IMR-90 (cell line): ENCODE results near the gene PLEKHG5. TPM values are rescaled to one million over a fixed set of nuclear protein-coding genes. Genes with fewer than 3 reads are reported as not detected.

Experiments used
- ATAC-seq: fragments of 200-7000 bp; cut with Tn5 transposase; 2 replicates; pipeline ENCODE4 v1.9.1; 2020; ENCODE audit warnings: low read depth, mild to moderate bottlenecking, moderate library complexity
- BruUV-seq: library from RNA; stranded (reverse); fragments of 400-500 nt; replicated peaks from 2 replicates; lab custom pipeline; 2021; lab: Mats Ljungman, UMichigan
- CTCF ChIA-PET: fragments of 300-600 bp; formaldehyde crosslinking; extraction: SDS; loops from one replicate; lab custom pipeline; 2021; ENCODE audit warnings: antibody characterized with exemption; lab: Yijun Ruan, JAX
- POLR2A ChIA-PET: fragments of 300-600 bp; sonication (Branson Sonifier 250); formaldehyde crosslinking; loops from one replicate; lab custom pipeline; 2022; ENCODE audit warnings: antibody characterized with exemption; ENCODE audit not compliant: unreplicated experiment; lab: Charles Lee
- DNase-seq: peaks from one replicate; pipeline ENCODE4 v3.0.0; 2013
- H2AFZ ChIP-seq: replicated peaks from 2 replicates; pipeline ENCODE3; 2013; ENCODE audit warnings: low read length, mild to moderate bottlenecking; ENCODE audit not compliant: poor library complexity
- H2AK5ac ChIP-seq: 2 replicates; pipeline ENCODE4 v1.6.1; 2013; ENCODE audit warnings: low read depth, low read length, inconsistent platforms
- H2AK9ac ChIP-seq: replicated peaks from 2 replicates; pipeline ENCODE3; 2013; ENCODE audit warnings: mild to moderate bottlenecking, low read depth, low read length, moderate library complexity; ENCODE audit not compliant: poor library complexity
- H2BK120ac ChIP-seq: 2 replicates; pipeline ENCODE4 v1.6.1; 2013; ENCODE audit warnings: low read depth, low read length, inconsistent platforms
- H2BK15ac ChIP-seq: 3 replicates; pipeline ENCODE4 v1.6.1; 2013; ENCODE audit warnings: low read depth, low read length, inconsistent platforms
- H2BK20ac ChIP-seq: 2 replicates; pipeline ENCODE4 v1.6.1; 2013; ENCODE audit warnings: low read depth, mild to moderate bottlenecking, inconsistent platforms, low read length, moderate library complexity
- H2BK5ac ChIP-seq: 2 replicates; pipeline ENCODE4 v1.6.1; 2013; ENCODE audit warnings: mild to moderate bottlenecking, low read depth, low read length, inconsistent platforms; ENCODE audit not compliant: poor library complexity, severe bottlenecking
- H3K14ac ChIP-seq: replicated peaks from 2 replicates; pipeline ENCODE4 v1.6.1; 2013; ENCODE audit warnings: low read depth, low read length, inconsistent platforms
- H3K18ac ChIP-seq: 2 replicates; pipeline ENCODE4 v1.6.1; 2013; ENCODE audit warnings: low read depth, low read length, control low read depth
- H3K23ac ChIP-seq: 2 replicates; pipeline ENCODE4 v1.6.1; 2013; ENCODE audit warnings: low read depth, low read length, inconsistent platforms
- H3K27ac ChIP-seq: 2 replicates; pipeline ENCODE4 v1.5.1; 2013; ENCODE audit warnings: mild to moderate bottlenecking, control low read depth, low read length; ENCODE audit not compliant: insufficient read depth
- H3K27me3 ChIP-seq: 2 replicates; pipeline ENCODE4 v1.6.1; 2013; ENCODE audit warnings: low read length; ENCODE audit not compliant: control insufficient read depth, insufficient read depth
- H3K36me3 ChIP-seq: 2 replicates; pipeline ENCODE4 v1.6.1; 2013; ENCODE audit warnings: low read length, mixed read lengths; ENCODE audit not compliant: control insufficient read depth, insufficient read depth
- H3K4ac ChIP-seq: 2 replicates; pipeline ENCODE4 v1.6.1; 2013; ENCODE audit warnings: low read depth, low read length, inconsistent platforms
- H3K4me1 ChIP-seq: 2 replicates; pipeline ENCODE4 v1.6.1; 2013; ENCODE audit warnings: low read length, mixed read lengths; ENCODE audit not compliant: control insufficient read depth, insufficient read depth
- H3K4me2 ChIP-seq: 2 replicates; pipeline ENCODE4 v1.6.1; 2013; ENCODE audit warnings: low read depth, mild to moderate bottlenecking, control low read depth, low read length, moderate library complexity
- H3K4me3 ChIP-seq: 2 replicates; pipeline ENCODE4 v1.5.1; 2013; ENCODE audit warnings: low read depth, mild to moderate bottlenecking, control low read depth, low read length, moderate library complexity; ENCODE audit not compliant: insufficient read depth
- H3K56ac ChIP-seq: 2 replicates; pipeline ENCODE4 v1.6.1; 2013; ENCODE audit warnings: low read length, inconsistent platforms; ENCODE audit not compliant: insufficient read depth; ENCODE audit errors: extremely low read depth
- H3K79me1 ChIP-seq, 2 experiments: 2 replicates each; pipeline ENCODE4 v1.6.1; 2013; ENCODE audit warnings: low read length in 2 of 2, inconsistent platforms in 1 of 2, low read depth in 1 of 2
- H3K9ac ChIP-seq: 2 replicates; pipeline ENCODE4 v1.6.1; 2013; ENCODE audit warnings: low read depth, low read length, control low read depth
- H3K9me1 ChIP-seq: 2 replicates; pipeline ENCODE4 v1.6.1; 2013; ENCODE audit warnings: low read length, inconsistent platforms; ENCODE audit not compliant: insufficient read depth
- H3K9me3 ChIP-seq: 2 replicates; pipeline ENCODE4 v1.6.1; 2013; ENCODE audit warnings: low read length; ENCODE audit not compliant: control insufficient read depth, insufficient read depth
- H4K20me1 ChIP-seq: 2 replicates; pipeline ENCODE4 v1.6.1; 2013; ENCODE audit warnings: low read length, inconsistent platforms; ENCODE audit not compliant: insufficient read depth
- H4K5ac ChIP-seq: 2 replicates; pipeline ENCODE4 v1.6.1; 2013; ENCODE audit warnings: mild to moderate bottlenecking, low read depth, low read length, control low read depth
- H4K8ac ChIP-seq, 2 experiments: 2 replicates each; pipeline ENCODE4 v1.6.1; 2013; ENCODE audit warnings: low read depth in 2 of 2, low read length in 2 of 2, control low read depth in 1 of 2, inconsistent platforms in 1 of 2
- H4K91ac ChIP-seq: 2 replicates; pipeline ENCODE4 v1.6.1; 2013; ENCODE audit warnings: low read depth, low read length, inconsistent platforms; ENCODE audit not compliant: insufficient read depth
- BHLHE40 ChIP-seq: fragments of 150-350 bp; IDR thresholded peaks from 2 replicates; pipeline ENCODE4 v1.6.1; 2016; ENCODE audit warnings: mild to moderate bottlenecking, low read depth, low read length
- CHD1 ChIP-seq: IDR thresholded peaks from 2 replicates; pipeline ENCODE4 v1.6.1; 2012; ENCODE audit warnings: low read depth, low read length, improper control_type of control experiment
- CTCF ChIP-seq: conservative IDR thresholded peaks from 2 replicates; pipeline ENCODE4 v1.5.1; 2012; ENCODE audit warnings: mild to moderate bottlenecking, low read depth, low read length, improper control_type of control experiment
- ELK1 ChIP-seq: fragments of 150-350 bp; IDR thresholded peaks from 2 replicates; pipeline ENCODE4 v1.6.1; 2016; ENCODE audit warnings: low read depth, mild to moderate bottlenecking, low read length, moderate library complexity, borderline replicate concordance
- MAFK ChIP-seq: IDR thresholded peaks from 2 replicates; pipeline ENCODE4 v1.6.1; 2012; ENCODE audit warnings: low read depth, low read length, improper control_type of control experiment
- MXI1 ChIP-seq: IDR thresholded peaks from 2 replicates; pipeline ENCODE4 v1.6.1; 2012; ENCODE audit warnings: low read depth, mild to moderate bottlenecking, low read length, moderate library complexity, borderline replicate concordance
- NFE2L2 ChIP-seq: fragments of 150-350 bp; IDR thresholded peaks from 2 replicates; pipeline ENCODE4 v1.6.1; 2016; ENCODE audit warnings: low read depth, mild to moderate bottlenecking, low read length
- POLR2A ChIP-seq: IDR thresholded peaks from 2 replicates; pipeline ENCODE4 v1.6.1; 2012; ENCODE audit warnings: mild to moderate bottlenecking, low read depth, low read length
- RAD21 ChIP-seq: IDR thresholded peaks from 2 replicates; pipeline ENCODE4 v1.6.1; 2012; ENCODE audit warnings: low read length, improper control_type of control experiment
- RCOR1 ChIP-seq: IDR thresholded peaks from 2 replicates; pipeline ENCODE4 v1.6.1; 2012; ENCODE audit warnings: mild to moderate bottlenecking, low read length, improper control_type of control experiment; ENCODE audit not compliant: insufficient replicate concordance
- RFX5 ChIP-seq: IDR thresholded peaks from 2 replicates; pipeline ENCODE4 v1.8.0; 2012; ENCODE audit warnings: low read depth, mild to moderate bottlenecking, low read length, moderate library complexity
- SMC3 ChIP-seq: fragments of 150-350 bp; IDR thresholded peaks from 2 replicates; pipeline ENCODE4 v1.6.1; 2016; ENCODE audit warnings: low read depth, mild to moderate bottlenecking, antibody characterized with exemption, low read length, moderate library complexity
- USF2 ChIP-seq: fragments of 150-350 bp; IDR thresholded peaks from 2 replicates; pipeline ENCODE4 v1.6.1; 2017; ENCODE audit warnings: mild to moderate bottlenecking, antibody characterized with exemption, low read length, low read depth
- WGBS, 2 experiments: methylation state at CpG; one replicate each; pipeline versions ENCODE4 v1.1.5 to v1.1.7; 2013; ENCODE audit warnings: missing lambda C conversion rate in 2 of 2; ENCODE audit not compliant: insufficient read length in 1 of 2; ENCODE audit errors: extremely low coverage in 2 of 2; 5-methylcytosine and 5-hydroxymethylcytosine counted together
- dilution Hi-C: fragments of 300-500 bp; cut with HindIII; formaldehyde crosslinking; loops from one replicate; pipeline ENCODE4 v1.14.3; 2018; ENCODE audit warnings: low sequenced_read_pairs; ENCODE audit not compliant: unreplicated experiment
- in situ Hi-C: fragments of 300-500 bp; cut with MboI; formaldehyde crosslinking; loops from 3 replicates; pipeline ENCODE4 v1.14.3; 2019; ENCODE audit warnings: low sequenced_read_pairs, inconsistent platforms, mixed read lengths
- intact Hi-C: fragments of 100-400 bp; cut with micrococcal nuclease; formaldehyde crosslinking; loops from 2 replicates; pipeline ENCODE4 v1.10.0; 2022
- polyA plus RNA-seq, 3 experiments: library from polyadenylated mRNA; depleted of rRNA; stranded (reverse); fragments of >200 nt; gene quantifications; 2 replicates each; pipeline ENCODE4 v1.2.3, GENCODE V29; 2012; ENCODE audit warnings: low replicate concordance in 1 of 3
- total RNA-seq: library from RNA; depleted of rRNA; stranded (reverse); fragments of >200 nt; gene quantifications from 2 replicates; pipeline ENCODE4 v1.2.3, GENCODE V29; 2012

Gene PLEKHG5
- total and polyA plus RNA-seq, 2 of the 4 experiments (the other 2 are of a cell fraction): 4.8 to 11.6 TPM

GRCh38 chr1:6521536-6521935 lies 30.1 kb upstream of the PLEKHG5 start:
- Histone ChIP-seq H3K14ac (no peak overlapping the region), H3K9ac (no peak overlapping the region), H4K20me1 (no peaks in the 10 kb centered on the region), H2BK20ac (no peak overlapping the region), H2BK5ac (no peak overlapping the region), H3K23ac (no peak overlapping the region), H4K8ac (no peak overlapping the region), H3K18ac (no peak overlapping the region), H4K5ac (no peak overlapping the region), H3K4me2 (no peak overlapping the region), H3K4ac (no peak overlapping the region), H3K27me3 (no peaks in the 10 kb centered on the region), H2AK9ac (no peak overlapping the region), H4K91ac (no peak overlapping the region), H3K4me3 (no peak overlapping the region), H3K9me3 (no peaks in the 10 kb centered on the region), H3K79me1 (no peaks in the 10 kb centered on the region), H2BK120ac (no peak overlapping the region), H2AK5ac (no peak overlapping the region), H2AFZ (no peak overlapping the region), H3K27ac (no peak overlapping the region), H3K56ac (no peak overlapping the region), H2BK15ac (no peak overlapping the region), H3K4me1 (peaks cover 9% of the 10 kb centered on the region), H3K9me1 (no peaks in the 10 kb centered on the region; the same call in 1 of the 2 replicates), H3K36me3 (peaks cover 14% of the 10 kb centered on the region)
- POLR2A ChIA-PET: no interaction called here
- in situ Hi-C loops (no loop called here), dilution Hi-C loops (no loop called here), intact Hi-C loops (loop anchor here (2.0 kb wide), 1 partner anchor 17 kb away; no protein-coding TSS in a partner anchor)
- TF ChIP-seq POLR2A (no peak), CTCF (no peak), SMC3 (no peak), NFE2L2 (no peak), RAD21 (no peak), USF2 (no peak), CHD1 (no peak), RCOR1 (no peak), ELK1 (no peak), RFX5 (no peak), MAFK (no peak), BHLHE40 (no peak), MXI1 (no peak)
- 100% methylated on average over 1 of the region's 5 CpGs; no CpG with 5 or more reads in 1 of the 2 experiments for WGBS, 2 experiments
- CTCF ChIA-PET: no interaction called here
- ATAC-seq: no peak
- DNase-seq: peak; percentile 41
- BruUV-seq: TSS peak; percentile 45
